ENCODE data around the gene GADD45G.

Gene GADD45G

GRCh38 chr9:89609426-89610006, 4.7 kb downstream of the GADD45G start:
- DNase-seq (ENCODE audit: low read depth in 3 of 3), result no peak

GRCh38 chr9:89610391-89610925, 5.6 kb downstream of the GADD45G start:
- DNase-seq (ENCODE audit: low read depth in 3 of 3), result no peak

GRCh38 chr9:89611425-89611824, 6.6 kb downstream of the GADD45G start:
- DNase-seq (ENCODE audit: low read depth in 3 of 3), result no peak

DNA sequence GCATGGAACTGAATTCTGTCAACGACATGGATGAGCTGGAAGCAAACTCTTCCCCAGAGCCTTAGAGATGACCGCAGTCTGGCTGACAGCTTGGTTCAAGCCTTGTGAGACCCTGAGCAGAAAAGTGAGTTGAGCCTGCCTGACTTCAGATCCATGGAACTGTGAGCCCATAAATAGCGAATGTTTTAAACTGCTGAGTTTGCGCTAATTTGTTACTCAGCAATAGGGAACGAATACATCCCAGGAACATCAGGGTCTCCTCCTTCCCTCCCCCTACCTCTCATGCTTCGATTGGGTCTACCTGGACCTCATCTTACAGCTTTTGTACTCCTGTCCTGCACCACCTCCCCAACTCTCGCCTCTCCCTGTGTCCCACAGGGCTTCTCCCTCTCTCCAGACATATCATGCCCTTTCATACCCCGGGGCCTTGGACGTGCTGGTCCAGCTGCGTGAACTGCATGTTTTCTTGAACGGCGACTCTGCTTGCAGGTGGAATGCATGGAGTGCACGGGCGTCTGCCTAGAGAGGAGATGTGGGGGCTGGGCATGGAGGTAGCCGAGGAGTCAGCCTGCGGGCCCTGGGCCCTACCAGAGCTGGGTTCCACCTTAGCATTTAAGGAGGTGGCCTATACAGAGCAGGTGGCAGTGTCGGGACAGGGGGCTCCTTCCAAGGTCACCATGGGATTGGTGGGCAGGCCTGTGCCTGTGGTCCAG, 7.9 kb downstream of the GADD45G start:
- no peak for DNase-seq (ENCODE audit: low read depth in 3 of 3)

GRCh38 chr9:89613912-89614892, 9.4 kb downstream of the GADD45G start:
- no peak for DNase-seq (ENCODE audit: low read depth in 3 of 3)

DNA sequence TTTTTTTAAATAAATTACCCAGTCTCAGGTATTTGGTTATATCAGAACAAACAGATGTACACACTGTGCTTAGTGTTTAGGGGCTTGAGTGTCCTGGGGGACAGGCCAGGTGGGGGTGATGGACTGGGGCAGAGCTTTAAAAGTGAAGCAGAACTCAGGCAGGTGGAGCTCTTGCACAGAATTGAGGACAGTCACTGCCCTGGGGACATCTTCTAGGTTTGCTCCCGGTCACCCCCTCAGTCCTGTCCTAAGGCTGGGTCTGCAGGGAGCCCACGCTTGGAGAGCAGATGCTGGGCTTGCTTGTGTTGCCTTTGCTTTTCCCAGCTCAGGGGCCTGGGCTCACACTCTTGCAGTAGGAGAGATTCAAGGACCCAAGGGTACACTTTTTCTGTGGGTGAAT, 10.8 kb downstream of the GADD45G start:
- no peak for DNase-seq (ENCODE audit: low read depth in 3 of 3)

DNA sequence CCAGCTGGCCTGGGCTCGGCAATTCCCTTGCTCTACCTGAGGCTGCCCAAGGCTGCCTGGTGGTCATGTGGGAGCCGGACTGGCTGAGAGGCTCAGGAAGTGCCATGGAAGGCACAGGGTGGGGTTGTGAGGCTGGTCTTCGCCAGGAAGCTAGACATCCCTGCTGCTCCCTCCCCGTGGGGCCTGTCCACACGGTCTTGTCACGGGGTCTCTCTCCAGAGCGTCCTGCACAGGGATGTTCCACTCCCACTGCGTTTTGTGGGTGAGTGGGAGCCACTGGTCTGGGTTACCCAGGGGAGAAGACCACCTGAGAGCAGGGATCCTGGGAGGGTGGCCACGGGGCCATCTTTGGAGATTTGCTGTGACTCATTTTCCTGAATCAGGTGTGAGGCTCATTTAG, 11.6 kb downstream of the GADD45G start:
- no peak for DNase-seq (ENCODE audit: low read depth in 3 of 3)

GRCh38 chr9:89617978-89618377, 13.2 kb downstream of the GADD45G start:
- DNase-seq (ENCODE audit: low read depth in 3 of 3), result no peak

DNA sequence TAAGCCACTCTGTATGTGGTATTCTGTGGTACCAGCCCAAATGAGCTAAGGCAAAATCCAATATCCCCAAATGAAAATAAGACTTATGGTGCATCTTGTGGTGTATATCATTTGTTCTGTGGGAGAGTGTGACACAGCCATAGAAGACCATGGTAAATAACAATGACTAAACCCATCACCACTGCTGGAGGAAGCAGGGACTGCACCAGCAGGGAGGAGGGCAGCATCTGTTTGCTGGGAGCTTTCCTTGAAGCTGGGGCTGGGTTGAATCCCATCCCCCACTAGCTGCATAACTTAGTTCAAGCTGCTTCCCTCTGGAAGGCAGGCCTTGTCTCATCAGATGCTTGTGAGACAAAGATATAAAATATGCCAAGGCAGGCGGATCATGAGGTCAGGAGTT, 14.2 kb downstream of the GADD45G start:
- no peak for DNase-seq (ENCODE audit: low read depth in 3 of 3)

DNA sequence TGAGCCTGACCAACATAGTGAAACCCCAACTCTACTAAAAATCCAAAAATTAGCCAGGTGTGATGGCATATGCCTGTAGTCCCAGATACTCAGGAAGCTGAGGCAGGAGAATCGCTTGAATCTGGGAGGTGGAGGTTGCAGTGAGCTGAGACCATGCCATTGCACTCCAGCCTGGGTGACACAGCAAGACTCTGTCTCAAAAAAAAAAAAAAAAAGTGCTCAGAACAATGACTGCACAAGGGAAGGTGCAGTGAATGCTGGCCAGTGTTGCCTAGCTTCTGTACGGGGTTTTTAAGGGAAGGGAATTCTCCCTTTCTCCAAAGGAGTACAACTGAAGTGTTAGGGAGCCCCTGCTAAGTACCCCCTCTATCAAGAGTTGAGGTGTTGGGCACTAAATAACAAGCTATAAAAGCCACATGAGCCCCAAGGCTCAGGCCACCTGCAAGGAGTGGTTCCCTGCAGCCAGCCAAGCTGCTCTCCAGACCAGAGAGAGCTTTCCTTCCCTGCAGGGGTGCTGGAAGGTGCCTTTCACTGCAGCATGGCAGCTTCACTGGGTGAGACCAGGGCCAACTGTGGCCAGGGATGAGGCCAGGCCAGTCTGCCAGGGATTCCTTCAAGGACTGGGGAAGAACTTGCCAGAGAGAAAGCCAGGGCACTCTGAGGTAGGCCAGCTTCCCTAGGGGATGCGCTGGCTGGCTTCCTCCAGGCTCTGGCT, 14.8 kb downstream of the GADD45G start:
- no peak for DNase-seq (ENCODE audit: low read depth in 3 of 3)

GRCh38 chr9:89621031-89621430, 16.2 kb downstream of the GADD45G start:
- no peak for DNase-seq (ENCODE audit: low read depth in 3 of 3)

GRCh38 chr9:89621676-89622075, 16.9 kb downstream of the GADD45G start:
- DNase-seq (ENCODE audit: low read depth in 3 of 3), result no peak

DNA sequence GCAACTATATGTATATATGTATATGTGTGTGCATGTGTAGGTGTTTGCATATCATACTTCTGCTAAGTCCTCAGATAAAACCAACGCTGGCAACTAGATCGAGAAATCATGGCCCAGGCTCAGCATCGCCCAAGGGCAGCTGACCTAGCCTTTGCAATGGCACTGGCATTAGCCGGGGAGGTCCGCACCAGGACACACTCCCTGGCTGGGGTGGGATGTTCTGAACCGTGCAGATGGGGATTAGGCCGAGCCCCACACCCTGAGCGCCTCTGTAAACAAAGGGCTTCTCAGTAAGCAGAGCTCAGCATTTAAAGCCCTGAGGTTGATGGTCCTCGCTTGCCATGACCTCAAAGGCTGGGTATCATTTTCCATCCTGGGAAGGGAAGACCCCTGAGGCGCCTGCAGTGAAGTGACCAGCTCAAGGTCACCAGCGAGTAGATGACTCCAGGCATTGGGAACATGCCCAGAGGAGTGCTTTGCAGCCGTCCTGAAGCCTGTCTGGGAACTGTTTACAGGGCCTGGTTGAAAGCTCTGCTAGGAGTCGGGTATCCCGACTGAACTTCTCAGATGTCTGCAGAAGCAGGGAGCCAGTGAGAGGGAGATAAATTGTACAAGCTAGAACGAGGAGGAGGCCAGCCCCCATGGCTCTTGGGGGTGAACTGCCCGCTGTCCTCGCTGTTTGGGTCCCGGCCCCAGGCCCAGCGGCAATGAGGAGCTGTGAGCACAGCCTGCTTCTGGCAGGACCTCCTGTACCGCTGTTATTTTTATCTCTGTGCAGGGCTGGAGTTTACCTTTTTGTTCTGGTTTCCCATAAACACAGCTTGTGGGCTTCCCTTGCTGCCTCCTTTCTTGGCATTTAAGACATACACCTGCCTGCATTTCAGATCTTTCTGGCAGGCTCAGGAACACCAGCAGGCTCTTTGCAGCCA, 18.4 kb downstream of the GADD45G start:
- no peak for DNase-seq (ENCODE audit: low read depth in 3 of 3)

GRCh38 chr9:89623925-89624420, 19.2 kb downstream of the GADD45G start:
- DNase-seq (ENCODE audit: low read depth in 3 of 3), result no peak

- DNase-seq (ENCODE audit: low read depth in 3 of 3), result no peak
These were observed 21.2 kb downstream of the GADD45G start for GRCh38 chr9:89625721-89626687.

- no peak for DNase-seq (ENCODE audit: low read depth in 3 of 3)
These were observed 22.0 kb downstream of the GADD45G start for GRCh38 chr9:89626741-89627265.

GRCh38 chr9:89628601-89629000, 23.8 kb downstream of the GADD45G start:
- DNase-seq (ENCODE audit: low read depth in 3 of 3), result no peak

DNA sequence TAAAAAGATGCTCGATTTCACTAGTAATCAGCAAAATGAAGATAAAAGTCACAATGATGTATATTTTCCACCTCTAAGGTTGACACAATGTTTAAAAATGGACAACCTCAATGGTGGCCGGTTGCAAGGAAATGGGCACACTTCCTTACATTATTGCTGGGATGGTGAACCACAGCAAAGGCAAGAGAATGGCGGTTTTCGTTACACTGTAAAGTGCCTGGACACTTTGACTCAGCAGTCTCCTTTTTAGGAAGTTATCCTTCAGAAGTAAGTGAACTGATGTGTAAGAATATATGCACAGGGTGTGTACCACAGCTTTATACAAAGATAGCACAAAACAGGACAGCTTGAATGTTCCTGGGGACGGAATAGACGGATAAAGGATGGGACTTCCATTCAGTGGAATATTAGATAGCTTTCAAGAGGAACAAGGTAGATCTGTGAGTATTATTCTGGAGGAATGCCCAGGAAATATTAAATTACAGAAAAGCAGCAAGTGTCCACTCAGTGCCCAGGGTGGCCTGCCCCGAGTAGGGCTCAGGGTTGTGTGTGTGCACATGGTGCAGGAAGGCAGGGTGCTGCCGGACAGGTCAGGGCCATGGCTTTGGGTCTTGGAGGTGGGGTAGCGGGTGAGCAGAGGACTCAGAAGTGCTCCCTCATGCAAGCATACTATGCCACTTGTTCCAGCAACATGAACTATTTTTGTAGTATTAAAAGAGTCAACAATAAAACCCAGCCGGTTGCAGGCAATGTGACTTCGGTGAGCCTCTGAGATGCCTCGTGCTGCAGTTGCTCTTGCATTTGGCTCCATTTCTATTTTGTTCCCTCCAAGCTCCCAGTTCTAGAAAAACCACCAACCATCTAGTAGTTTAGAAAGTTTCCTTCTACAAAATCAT, 24.5 kb downstream of the GADD45G start:
- no peak for DNase-seq (ENCODE audit: low read depth in 3 of 3)

All from stimulated activated CD4-positive, alpha-beta T cell treated with anti-CD3 and anti-CD28 coated beads, TNF-alpha, amount 100 ng/mL, for 4 hours (primary cell).